ENCODE results near the gene SNRNP35. TPM values are rescaled to one million over a fixed set of nuclear protein-coding genes. Genes with fewer than 3 reads are reported as not detected.
"Not testable (repeated sequence)": the region's sequence is repeated elsewhere in the genome, so short reads cannot be mapped to it uniquely, and the experiment has no call there.

SNRNP35 gene
- polyA plus RNA-seq, 1 donor from 2014 or later, result 47.5 TPM

GRCh38 chr12:123490089-123490488, 32.1 kb downstream of the SNRNP35 start:
- peaks cover 0 to 2% (median 0%) of the 10 kb centered on the region in 3 donors for H3K4me1 Mint-ChIP-seq
- no peaks in the 10 kb centered on the region for H3K9me3 Mint-ChIP-seq
- no peaks in the 10 kb centered on the region for H3K27me3 Mint-ChIP-seq
- H3K4me3 Mint-ChIP-seq, result no peak overlapping the region
- H3K27ac Mint-ChIP-seq, result no peak overlapping the region
- peaks cover 2% of the 10 kb centered on the region for H3K36me3 Mint-ChIP-seq

DNA sequence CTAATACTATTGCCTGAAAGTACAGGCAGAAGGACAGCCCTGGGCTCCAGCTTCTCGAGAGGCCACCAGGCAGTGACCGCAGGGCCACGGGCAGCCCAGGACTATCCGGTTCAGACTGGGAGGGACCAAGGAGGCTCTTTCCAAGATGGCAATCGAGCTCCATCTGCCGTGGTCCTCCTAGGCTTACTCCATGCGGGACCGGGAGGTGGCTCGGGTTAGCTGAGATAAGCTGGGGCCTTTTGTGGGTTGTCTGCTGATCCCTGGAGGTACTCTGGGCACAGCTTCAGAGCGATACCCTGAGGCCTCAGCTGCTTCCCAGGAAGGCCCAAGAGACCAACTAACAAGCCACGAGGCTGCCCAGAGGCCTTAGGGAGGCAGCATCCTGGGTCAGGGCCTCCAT, 33.1 kb downstream of the SNRNP35 start:
- H3K27me3 Mint-ChIP-seq, result no peaks in the 10 kb centered on the region
- no peak overlapping the region for H3K4me3 Mint-ChIP-seq

GRCh38 chr12:123491481-123491880, 33.5 kb downstream of the SNRNP35 start:
- H3K27ac Mint-ChIP-seq, result no peak overlapping the region
- H3K4me1 Mint-ChIP-seq, result no peaks in the 10 kb centered on the region
- no peaks in the 10 kb centered on the region for H3K27me3 Mint-ChIP-seq
- H3K36me3 Mint-ChIP-seq, result peaks cover 2% of the 10 kb centered on the region
- H3K4me3 Mint-ChIP-seq, result no peak overlapping the region
- H3K9me3 Mint-ChIP-seq, result no peaks in the 10 kb centered on the region

More for the DNA sequence above, 33.1 kb downstream of the SNRNP35 start:
- Mint-ChIP-seq H3K9me3 (no peaks in the 10 kb centered on the region), H3K27ac (no peak overlapping the region), H3K4me1 (peaks cover 0 to under 1% (median 0%) of the 10 kb centered on the region in 3 donors), H3K36me3 (peaks cover 2% of the 10 kb centered on the region)

DNA sequence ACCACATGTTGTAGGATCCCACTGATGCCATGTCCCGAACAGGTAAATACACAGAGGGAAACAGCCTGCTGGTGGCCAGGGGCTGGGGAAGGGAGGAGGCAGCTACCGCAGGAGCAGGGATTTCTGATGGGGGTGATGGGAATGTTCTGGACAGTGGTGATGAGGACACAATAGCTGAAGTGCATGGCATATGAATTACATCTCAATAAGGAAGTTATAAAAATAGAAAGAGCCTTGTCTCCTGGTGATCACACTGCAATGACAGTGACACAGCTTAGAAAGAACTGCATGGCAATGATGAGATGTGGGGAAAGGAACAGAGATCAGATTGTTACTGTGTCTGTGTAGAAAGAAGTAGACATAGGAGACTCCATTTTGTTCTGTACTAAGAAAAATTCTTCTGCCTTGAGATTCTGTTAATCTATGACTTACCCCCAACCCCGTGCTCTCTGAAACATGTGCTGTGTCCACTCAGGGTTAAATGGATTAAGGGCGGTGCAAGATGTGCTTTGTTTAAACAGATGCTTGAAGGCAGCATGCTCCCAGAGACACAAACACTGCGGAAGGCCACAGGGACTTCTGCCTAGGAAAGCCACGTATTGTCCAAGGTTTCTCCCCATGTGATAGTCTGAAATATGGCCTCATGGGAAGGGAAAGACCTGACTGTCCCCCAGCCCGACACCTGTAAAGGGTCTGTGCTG, 34.5 kb downstream of the SNRNP35 start:
- H3K4me3 Mint-ChIP-seq, H3K4me1 Mint-ChIP-seq, H3K36me3 Mint-ChIP-seq, H3K9me3 Mint-ChIP-seq, H3K27me3 Mint-ChIP-seq, H3K27ac Mint-ChIP-seq: not testable (repeated sequence)

GRCh38 chr12:123494124-123494851, 36.3 kb downstream of the SNRNP35 start:
- Mint-ChIP-seq H3K4me3 (no peak overlapping the region), H3K27ac (no peak overlapping the region), H3K9me3 (no peaks in the 10 kb centered on the region), H3K36me3 (peaks cover 4% of the 10 kb centered on the region), H3K27me3 (no peaks in the 10 kb centered on the region), H3K4me1 (peaks cover 0 to 2% (median 2%) of the 10 kb centered on the region in 3 donors)

GRCh38 chr12:123497065-123497464, 39.1 kb downstream of the SNRNP35 start:
- Mint-ChIP-seq H3K9me3 (no peaks in the 10 kb centered on the region), H3K27ac (no peak overlapping the region), H3K4me1 (peaks cover 0 to 2% (median 2%) of the 10 kb centered on the region in 3 donors), H3K27me3 (no peaks in the 10 kb centered on the region), H3K36me3 (peaks cover 4% of the 10 kb centered on the region), H3K4me3 (no peak overlapping the region)

DNA sequence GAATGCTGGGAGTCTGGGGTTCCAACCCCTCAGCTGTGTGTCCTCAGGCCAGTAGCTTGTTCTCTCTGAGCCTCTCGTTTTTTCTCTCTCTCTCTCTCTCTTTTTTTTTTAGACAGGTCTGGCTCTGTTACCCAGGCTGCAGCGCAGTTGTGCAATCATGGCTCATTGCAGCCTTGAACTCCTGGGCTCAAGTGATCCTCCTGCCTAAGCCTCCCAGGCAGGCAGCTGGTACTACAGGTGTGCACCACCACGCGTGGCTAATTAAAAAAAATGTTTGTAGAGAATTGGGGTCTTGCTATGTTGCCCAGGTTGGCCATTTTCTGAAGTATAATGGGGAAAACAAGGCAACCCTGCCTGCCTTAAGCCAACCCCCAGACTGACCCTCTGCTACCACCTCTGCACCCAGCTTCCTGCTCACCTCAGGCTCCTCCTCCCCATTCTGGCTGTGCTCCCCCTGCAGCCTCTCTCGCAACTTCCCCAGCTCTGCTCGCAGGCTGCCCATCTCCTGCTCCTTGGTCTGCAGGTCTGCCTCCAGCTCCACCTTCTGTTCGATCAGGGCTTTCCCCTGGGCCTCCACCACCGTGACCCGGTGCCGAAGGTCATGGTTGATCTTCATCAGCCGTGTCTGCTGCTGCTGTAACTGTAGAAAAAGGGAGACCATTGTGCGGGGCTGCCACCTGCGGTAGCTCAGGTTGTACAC, 40.3 kb downstream of the SNRNP35 start:
- peak overlapping the region in 1 of 3 donors; percentile 84 for H3K27ac Mint-ChIP-seq
- peaks cover 4% of the 10 kb centered on the region for H3K36me3 Mint-ChIP-seq
- H3K27me3 Mint-ChIP-seq, result no peaks in the 10 kb centered on the region
- no peaks in the 10 kb centered on the region for H3K9me3 Mint-ChIP-seq
- peaks cover 0 to 3% (median 2%) of the 10 kb centered on the region in 3 donors for H3K4me1 Mint-ChIP-seq
- H3K4me3 Mint-ChIP-seq, result no peak overlapping the region

GRCh38 chr12:123499332-123499731, 41.4 kb downstream of the SNRNP35 start:
- H3K4me1 Mint-ChIP-seq, result peaks cover 0 to 3% (median 2%) of the 10 kb centered on the region in 3 donors
- H3K36me3 Mint-ChIP-seq, result peaks cover 2% of the 10 kb centered on the region
- H3K27ac Mint-ChIP-seq, result peak overlapping the region in 1 of 3 donors; percentile 45
- no peaks in the 10 kb centered on the region for H3K9me3 Mint-ChIP-seq
- no peak overlapping the region for H3K4me3 Mint-ChIP-seq
- H3K27me3 Mint-ChIP-seq, result no peaks in the 10 kb centered on the region

- Mint-ChIP-seq H3K27ac (peak overlapping the region in 1 of 3 donors; percentile 39), H3K4me1 (peaks cover 0 to 3% (median 2%) of the 10 kb centered on the region in 3 donors), H3K27me3 (peaks cover 2% of the 10 kb centered on the region), H3K36me3 (peaks cover 5% of the 10 kb centered on the region), H3K9me3 (no peaks in the 10 kb centered on the region), H3K4me3 (no peak overlapping the region)
Measured at GRCh38 chr12:123502163-123502704, 44.3 kb downstream of the SNRNP35 start.

DNA sequence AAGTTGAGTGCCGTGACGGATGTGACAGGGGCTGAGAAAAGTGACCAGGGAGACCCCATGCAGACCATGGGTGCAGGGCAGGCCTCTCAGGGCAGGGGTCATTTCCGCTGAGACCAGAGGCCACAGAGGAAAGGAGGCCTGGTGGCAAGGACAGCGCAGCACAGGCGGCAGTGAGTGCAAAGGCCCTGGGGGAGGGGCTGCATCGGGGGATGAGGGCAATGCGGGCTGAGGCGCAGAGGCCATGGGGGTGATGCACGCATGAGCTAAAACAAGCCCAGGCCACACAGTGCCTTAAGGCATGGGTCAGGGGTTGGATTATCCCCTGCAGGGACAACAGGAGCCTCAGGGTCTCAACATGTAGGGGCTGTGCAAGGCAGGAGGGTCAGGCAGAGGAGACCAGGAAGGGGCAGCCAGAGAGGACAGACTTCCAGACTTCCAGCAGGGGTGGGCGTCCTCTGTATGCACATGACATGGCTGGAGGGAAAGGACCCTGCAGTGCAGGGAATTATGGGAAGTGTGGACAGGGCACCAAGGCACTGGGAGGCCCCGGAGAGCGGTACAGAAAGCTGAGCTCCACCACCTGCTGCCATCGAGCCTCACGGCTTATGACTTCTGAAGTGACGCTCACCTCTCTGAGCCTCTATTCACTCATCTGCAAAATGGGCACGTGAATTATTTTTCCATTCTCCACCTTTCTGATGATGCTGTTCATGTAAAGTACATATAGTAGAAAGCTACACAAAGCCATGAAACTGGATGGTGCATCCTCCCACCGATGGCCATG, 48.3 kb downstream of the SNRNP35 start:
- Mint-ChIP-seq H3K27ac (no peak overlapping the region), H3K27me3 (peaks cover 2% of the 10 kb centered on the region), H3K4me3 (peak overlapping the region in 1 of 4 donors; percentile 28), H3K9me3 (no peaks in the 10 kb centered on the region), H3K36me3 (peaks cover 2% of the 10 kb centered on the region), H3K4me1 (peaks cover 0 to 2% (median 0%) of the 10 kb centered on the region in 3 donors)

DNA sequence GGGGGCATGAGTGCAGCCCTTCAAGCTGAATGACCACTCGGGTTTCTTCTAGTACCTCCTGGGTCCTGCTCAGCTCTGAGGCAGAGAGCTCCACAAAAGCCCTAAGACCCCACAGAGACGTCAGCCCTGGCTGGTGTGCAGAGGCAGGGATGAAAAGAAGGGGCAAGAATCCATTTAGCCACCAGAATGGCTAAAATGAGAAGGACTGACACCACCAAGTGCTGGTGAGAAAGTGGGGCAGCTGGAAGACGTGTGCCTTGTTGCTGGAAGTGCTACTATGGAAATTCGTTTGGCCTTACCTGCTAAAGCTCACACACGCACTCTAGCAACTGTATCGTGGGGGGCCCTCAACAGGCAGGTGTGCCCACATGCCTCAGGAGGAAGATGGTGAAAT, 48.9 kb downstream of the SNRNP35 start:
- Mint-ChIP-seq H3K36me3 (peaks cover 2% of the 10 kb centered on the region), H3K27ac (no peak overlapping the region), H3K4me1 (peaks cover 0 to 2% (median 0%) of the 10 kb centered on the region in 3 donors), H3K9me3 (no peaks in the 10 kb centered on the region), H3K27me3 (peaks cover 2% of the 10 kb centered on the region), H3K4me3 (no peak overlapping the region)

GRCh38 chr12:123512838-123513665, 55.1 kb downstream of the SNRNP35 start:
- no peaks in the 10 kb centered on the region for H3K4me1 Mint-ChIP-seq
- no peak overlapping the region for H3K27ac Mint-ChIP-seq
- H3K27me3 Mint-ChIP-seq, result no peaks in the 10 kb centered on the region

DNA sequence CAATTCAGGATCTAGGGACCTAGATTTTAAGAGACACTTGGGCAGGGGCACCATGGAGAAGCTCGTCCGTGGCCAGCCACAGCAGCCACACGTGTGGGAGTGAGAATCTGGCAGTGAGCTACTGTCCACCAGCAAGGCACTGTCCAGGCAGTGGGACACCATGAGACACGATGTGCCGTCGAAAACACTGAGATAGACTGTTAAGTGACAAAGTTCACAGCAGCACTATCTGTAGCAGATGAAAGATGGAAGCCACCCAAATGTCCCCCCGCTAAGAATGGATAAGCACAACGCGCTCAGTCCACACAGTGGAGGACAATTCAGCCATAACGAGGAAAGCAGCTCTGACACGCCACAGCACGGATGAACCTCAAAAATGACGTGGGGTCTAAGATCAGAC, 55.9 kb downstream of the SNRNP35 start:
- no peaks in the 10 kb centered on the region for H3K9me3 Mint-ChIP-seq
- no peaks in the 10 kb centered on the region for H3K27me3 Mint-ChIP-seq
- no peak overlapping the region for H3K27ac Mint-ChIP-seq
- H3K4me3 Mint-ChIP-seq, result no peak overlapping the region
- H3K36me3 Mint-ChIP-seq, result peaks cover 2% of the 10 kb centered on the region
- no peaks in the 10 kb centered on the region for H3K4me1 Mint-ChIP-seq

More at GRCh38 chr12:123512838-123513665, 55.1 kb downstream of the SNRNP35 start:
- Mint-ChIP-seq H3K9me3 (no peaks in the 10 kb centered on the region), H3K36me3 (peaks cover 2% of the 10 kb centered on the region), H3K4me3 (no peak overlapping the region)

Measured in IgD-negative memory B cell (primary cell).